ENCODE data around the gene MANEAL.

MANEAL gene

GRCh38 chr1:37792943-37793686, 532 bp upstream of the MANEAL start:
- DNase-seq (ENCODE audit: low read depth), result no peak

GRCh38 chr1:37794372-37795339, 1.0 kb downstream of the MANEAL start:
- DNase-seq (ENCODE audit: low read depth), result no peak

GRCh38 chr1:37795340-37796125, 1.9 kb downstream of the MANEAL start:
- DNase-seq (ENCODE audit: low read depth), result no peak

- no peak for DNase-seq (ENCODE audit: low read depth)
Observed at GRCh38 chr1:37797750-37798345, 4.2 kb downstream of the MANEAL start.

- DNase-seq (ENCODE audit: low read depth), result no peak
Observed at GRCh38 chr1:37802439-37802838, 8.8 kb downstream of the MANEAL start.

- no peak for DNase-seq (ENCODE audit: low read depth)
Observed at GRCh38 chr1:37807220-37807554, 13.5 kb downstream of the MANEAL start.

GRCh38 chr1:37807555-37808368, 14.1 kb downstream of the MANEAL start, which contains the start of the genes C1orf122 and YRDC:
Gene C1orf122, plus strand, starts transcription at chr1:37807790. Its CDS starts 615 bp downstream, at chr1:37808405.
Gene YRDC, minus strand, starts transcription at chr1:37808208. Its CDS starts 28 bp downstream, at chr1:37808180.
- peak; percentile 88 for DNase-seq (ENCODE audit: low read depth)

- DNase-seq (ENCODE audit: low read depth), result peak; percentile 28
Observed at GRCh38 chr1:37808369-37809319, 15.0 kb downstream of the MANEAL start.

- no peak for DNase-seq (ENCODE audit: low read depth)
Observed at GRCh38 chr1:37809942-37810341, 16.3 kb downstream of the MANEAL start.

- DNase-seq (ENCODE audit: low read depth), result peak; percentile 49
Observed at GRCh38 chr1:37811027-37811655, 17.5 kb downstream of the MANEAL start.

- DNase-seq (ENCODE audit: low read depth), result no peak
Observed at GRCh38 chr1:37813529-37814145, 20.0 kb downstream of the MANEAL start.

GRCh38 chr1:37814252-37814651, 20.6 kb downstream of the MANEAL start:
- DNase-seq (ENCODE audit: low read depth), result no peak

GRCh38 chr1:37817481-37817880, 23.8 kb downstream of the MANEAL start:
- no peak for DNase-seq (ENCODE audit: low read depth)

GRCh38 chr1:37821481-37821880, 27.8 kb downstream of the MANEAL start:
- no peak for DNase-seq (ENCODE audit: low read depth)

GRCh38 chr1:37822906-37823815, 29.5 kb downstream of the MANEAL start:
- DNase-seq (ENCODE audit: low read depth), result no peak

- no peak for DNase-seq (ENCODE audit: low read depth)
Observed at GRCh38 chr1:37824001-37824400, 30.4 kb downstream of the MANEAL start.

- no peak for DNase-seq (ENCODE audit: low read depth)
Observed at GRCh38 chr1:37825506-37825905, 31.9 kb downstream of the MANEAL start.

Measured in activated T-helper 9 cell treated with anti-CD3 and anti-CD28 coated beads, Interleukin-2, amount 50 U/mL, for 16 hours (primary cell).